Endothelial cell of hepatic sinusoid (primary cell): ENCODE data around the gene ADAMTS8.
"Not testable (repeated sequence)": the region's sequence is repeated elsewhere in the genome, so short reads cannot be mapped to it uniquely, and the experiment has no call there.

Experiments used
- in situ Hi-C: cut with HindIII; loops from 2 replicates; pipeline ENCODE4 v1.10.0; 2017; ENCODE audit warnings: low sequenced_read_pairs

Gene ADAMTS8

GRCh38 chr11:130439160-130439519 is 10.7 kb upstream of the ADAMTS8 start:
- in situ Hi-C loops: no loop called here

GRCh38 chr11:130438401-130439159 is 10.2 kb upstream of the ADAMTS8 start:
- in situ Hi-C loops: not testable (repeated sequence)

- in situ Hi-C loops: no loop called here
Measured at GRCh38 chr11:130437848-130438247, 9.4 kb upstream of the ADAMTS8 start.

GRCh38 chr11:130436171-130436570 is 7.8 kb upstream of the ADAMTS8 start:
- in situ Hi-C loops: no loop called here

GRCh38 chr11:130435671-130436070 is 7.3 kb upstream of the ADAMTS8 start:
- in situ Hi-C loops: no loop called here

- in situ Hi-C loops: no loop called here
Measured at GRCh38 chr11:130434521-130435223, 6.3 kb upstream of the ADAMTS8 start.

GRCh38 chr11:130433357-130433756 is 4.9 kb upstream of the ADAMTS8 start:
- in situ Hi-C loops: no loop called here

- in situ Hi-C loops: no loop called here
Measured at GRCh38 chr11:130431801-130432200, 3.4 kb upstream of the ADAMTS8 start.

- in situ Hi-C loops: no loop called here
Measured at GRCh38 chr11:130431331-130431773, 2.9 kb upstream of the ADAMTS8 start.

- in situ Hi-C loops: loop anchor here (5.0 kb wide), 1 partner anchor 427 kb away; no protein-coding TSS in a partner anchor
Measured at GRCh38 chr11:130429983-130430382, 1.6 kb upstream of the ADAMTS8 start.

GRCh38 chr11:130429120-130429681 is 792 bp upstream of the ADAMTS8 start:
- in situ Hi-C loops: loop anchor here (5.0 kb wide), 1 partner anchor 428 kb away; no protein-coding TSS in a partner anchor

- in situ Hi-C loops: loop anchor here (5.0 kb wide), 1 partner anchor 430 kb away; no protein-coding TSS in a partner anchor
Measured at GRCh38 chr11:130427581-130428315, 661 bp downstream of the ADAMTS8 start.

GRCh38 chr11:130426837-130427341 is 1.5 kb downstream of the ADAMTS8 start:
- in situ Hi-C loops: loop anchor here (5.0 kb wide), 1 partner anchor 430 kb away; no protein-coding TSS in a partner anchor

GRCh38 chr11:130426223-130426836 is 2.1 kb downstream of the ADAMTS8 start:
- in situ Hi-C loops: loop anchor here (5.0 kb wide), 1 partner anchor 431 kb away; no protein-coding TSS in a partner anchor

GRCh38 chr11:130425156-130425555 is 3.3 kb downstream of the ADAMTS8 start:
- in situ Hi-C loops: loop anchor here (5.0 kb wide), 1 partner anchor 432 kb away; no protein-coding TSS in a partner anchor

GRCh38 chr11:130424613-130425140 is 3.7 kb downstream of the ADAMTS8 start:
- in situ Hi-C loops: loop anchor here (5.0 kb wide), 1 partner anchor 433 kb away; no protein-coding TSS in a partner anchor

- in situ Hi-C loops: no loop called here
Measured at GRCh38 chr11:130423541-130424142, 4.8 kb downstream of the ADAMTS8 start.

- in situ Hi-C loops: no loop called here
Measured at GRCh38 chr11:130422251-130422995, 6.0 kb downstream of the ADAMTS8 start.

- in situ Hi-C loops: no loop called here
Measured at GRCh38 chr11:130421697-130422096, 6.7 kb downstream of the ADAMTS8 start.
